CD4-positive, CD25-positive, alpha-beta regulatory T cell (primary cell): ENCODE measurements around the gene LYST. TPM values are rescaled to one million over a fixed set of nuclear protein-coding genes. Genes with fewer than 3 reads are reported as not detected.

Source experiments
- ATAC-seq, 2 donors: fragments of 150-1000 bp; cut with Tn5 transposase; one replicate each; pipeline ENCODE4 v1.10.0; 2021; ENCODE audit warnings: low read depth in 2 of 2, moderate number of reproducible peaks in 2 of 2, moderate library complexity in 1 of 2
- DNase-seq, 3 donors: peaks; one replicate each; pipeline versions ENCODE4 v3.0.0 to v3.0.0-alpha.2; 2012 to 2022; ENCODE audit warnings: mixed read lengths in 1 of 3
- H3K27ac ChIP-seq: one replicate; pipeline ENCODE4 v1.7.0; 2013; ENCODE audit warnings: mild to moderate bottlenecking, low read length; ENCODE audit not compliant: insufficient read depth, poor library complexity, severe bottlenecking
- H3K27me3 ChIP-seq: one replicate; pipeline ENCODE4 v1.7.0; 2013; ENCODE audit warnings: low read length; ENCODE audit not compliant: control insufficient read depth, insufficient read depth
- H3K36me3 ChIP-seq: one replicate; pipeline ENCODE4 v1.7.0; 2013; ENCODE audit warnings: mild to moderate bottlenecking, low read length, moderate library complexity; ENCODE audit not compliant: control insufficient read depth, insufficient read depth
- H3K4me1 ChIP-seq: 2 replicates; pipeline ENCODE4 v1.7.0; 2013; ENCODE audit warnings: mild to moderate bottlenecking, low read length; ENCODE audit not compliant: insufficient read depth, control insufficient read depth, poor library complexity, severe bottlenecking
- H3K4me3 ChIP-seq: one replicate; pipeline ENCODE4 v1.7.0; 2013; ENCODE audit warnings: low read depth, mild to moderate bottlenecking, low read length, moderate library complexity
- H3K9me3 ChIP-seq, 2 experiments: 1 replicate in 1 of 2; 2 replicates in 1 of 2; pipeline ENCODE4 v1.7.0; 2013; ENCODE audit warnings: low read length in 2 of 2, mild to moderate bottlenecking in 1 of 2, moderate library complexity in 1 of 2; ENCODE audit not compliant: control insufficient read depth in 2 of 2
- H3K27ac Mint-ChIP-seq, 3 donors: one replicate each; pipeline ENCODE4 v1.8.0; 2020 to 2022; ENCODE audit warnings: mild to moderate bottlenecking in 3 of 3, mixed read lengths in 3 of 3, moderate library complexity in 2 of 3
- H3K27me3 Mint-ChIP-seq: one replicate; pipeline ENCODE4 v1.8.0; 2022; ENCODE audit warnings: mild to moderate bottlenecking, mixed read lengths
- H3K36me3 Mint-ChIP-seq: one replicate; pipeline ENCODE4 v1.8.0; 2020; ENCODE audit warnings: mixed read lengths
- H3K4me1 Mint-ChIP-seq, 4 donors: one replicate each; pipeline ENCODE4 v1.8.0; 2020 to 2022; ENCODE audit warnings: mixed read lengths in 4 of 4, mild to moderate bottlenecking in 1 of 4
- H3K4me3 Mint-ChIP-seq, 4 donors: one replicate each; pipeline ENCODE4 v1.8.0; 2020 to 2022; ENCODE audit warnings: mild to moderate bottlenecking in 4 of 4, mixed read lengths in 4 of 4, moderate library complexity in 3 of 4
- H3K9me3 Mint-ChIP-seq, 7 donors: one replicate each; pipeline ENCODE4 v1.8.0; 2020 to 2022; ENCODE audit warnings: mixed read lengths in 7 of 7, mild to moderate bottlenecking in 3 of 7, moderate library complexity in 2 of 7
- polyA plus RNA-seq, 4 donors: library from polyadenylated mRNA; unstranded; fragments of 300-500 nt; fragmentation: Illumina TruSeq; gene quantifications; one replicate each; pipeline ENCODE4 v1.2.3, GENCODE V29; 2021
- total RNA-seq: library from RNA; stranded (reverse); gene quantifications from one replicate; pipeline ENCODE4 v1.2.3, GENCODE V29; 2022

LYST gene
- total and polyA plus RNA-seq, 5 donors from 2014 or later = 8.1 to 32.5 (median 9.6) TPM

DNA sequence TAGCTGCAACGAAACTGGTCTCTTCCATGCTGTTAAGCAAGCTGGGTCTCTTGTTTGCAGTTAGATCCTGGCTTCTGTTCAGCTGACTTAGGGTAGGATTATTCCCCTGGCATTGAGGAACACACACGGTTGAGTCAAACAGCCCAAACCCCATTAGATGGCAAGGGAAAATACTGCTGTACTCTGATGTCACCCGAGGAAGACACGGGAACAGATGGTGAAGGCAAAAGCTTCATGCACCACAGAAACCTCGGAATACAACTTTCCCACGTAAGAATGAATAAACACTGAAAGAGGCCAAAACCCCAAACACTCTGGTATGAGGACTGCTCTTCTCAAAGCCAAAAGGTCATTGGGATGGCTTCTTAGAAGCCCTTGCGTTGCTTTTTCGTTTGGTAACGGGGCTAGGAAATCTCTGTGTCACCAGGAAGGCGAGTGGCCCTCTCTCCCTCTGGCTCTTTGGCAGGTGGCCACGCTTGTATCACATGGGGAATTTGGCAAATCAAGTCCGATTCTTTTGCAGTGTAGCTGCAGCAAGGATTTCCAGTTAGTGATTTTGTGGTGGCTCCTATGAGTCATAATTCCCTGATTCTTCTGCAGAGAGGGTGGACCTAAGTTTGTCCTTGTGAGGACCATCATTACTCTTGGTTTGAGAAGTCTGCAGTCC, 16.7 kb upstream of the LYST start:
- no peaks in the 10 kb centered on the region for H3K36me3 ChIP-seq
- no peak overlapping the region for H3K4me3 ChIP-seq
- DNase-seq (no peak), ATAC-seq (no peak)
- H3K9me3 Mint-ChIP-seq = no peaks in the 10 kb centered on the region
- no peaks in the 10 kb centered on the region for H3K27me3 Mint-ChIP-seq
- H3K9me3 ChIP-seq = no peaks in the 10 kb centered on the region
- H3K27ac Mint-ChIP-seq = peak overlapping the region in 1 of 3 donors; percentile 8
- no peak overlapping the region for H3K4me3 Mint-ChIP-seq
- no peak overlapping the region for H3K27ac ChIP-seq
- peaks cover 12 to 24% (median 15%) of the 10 kb centered on the region in 4 donors for H3K4me1 Mint-ChIP-seq
- H3K36me3 Mint-ChIP-seq = no peaks in the 10 kb centered on the region
- H3K4me1 ChIP-seq = peaks cover 7% of the 10 kb centered on the region
- H3K27me3 ChIP-seq = no peaks in the 10 kb centered on the region

DNA sequence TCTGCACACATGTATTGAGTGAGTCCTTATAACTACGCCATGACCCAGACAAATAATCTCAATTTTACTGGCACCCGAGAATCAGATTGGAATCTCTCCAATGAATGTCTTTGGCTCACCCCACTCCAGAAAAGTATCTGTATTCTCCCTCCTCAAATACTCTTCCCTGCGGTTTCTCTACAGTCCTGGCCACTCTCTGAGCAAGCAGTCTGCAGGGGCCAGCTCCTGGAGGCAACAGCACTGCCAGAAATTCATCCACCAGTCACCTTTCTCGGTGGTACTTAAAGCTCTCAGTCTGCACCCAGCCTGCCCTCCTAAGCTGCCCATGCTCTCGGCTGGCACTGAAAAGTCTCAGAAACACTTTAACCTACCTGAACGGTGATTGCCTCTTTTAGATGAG, 16.1 kb upstream of the LYST start:
- no peak for DNase-seq
- H3K9me3 ChIP-seq = no peaks in the 10 kb centered on the region
- no peaks in the 10 kb centered on the region for H3K27me3 ChIP-seq
- H3K27ac Mint-ChIP-seq = peak overlapping the region in 1 of 3 donors; percentile 8
- H3K4me3 Mint-ChIP-seq = no peak overlapping the region
- peaks cover under 1% of the 10 kb centered on the region for H3K4me1 ChIP-seq
- no peaks in the 10 kb centered on the region for H3K36me3 ChIP-seq
- ATAC-seq = no peak
- H3K4me3 ChIP-seq = no peak overlapping the region
- no peaks in the 10 kb centered on the region for H3K9me3 Mint-ChIP-seq
- peaks cover 8 to 24% (median 12%) of the 10 kb centered on the region in 4 donors for H3K4me1 Mint-ChIP-seq
- H3K27ac ChIP-seq = no peak overlapping the region
- no peaks in the 10 kb centered on the region for H3K36me3 Mint-ChIP-seq
- no peaks in the 10 kb centered on the region for H3K27me3 Mint-ChIP-seq

DNA sequence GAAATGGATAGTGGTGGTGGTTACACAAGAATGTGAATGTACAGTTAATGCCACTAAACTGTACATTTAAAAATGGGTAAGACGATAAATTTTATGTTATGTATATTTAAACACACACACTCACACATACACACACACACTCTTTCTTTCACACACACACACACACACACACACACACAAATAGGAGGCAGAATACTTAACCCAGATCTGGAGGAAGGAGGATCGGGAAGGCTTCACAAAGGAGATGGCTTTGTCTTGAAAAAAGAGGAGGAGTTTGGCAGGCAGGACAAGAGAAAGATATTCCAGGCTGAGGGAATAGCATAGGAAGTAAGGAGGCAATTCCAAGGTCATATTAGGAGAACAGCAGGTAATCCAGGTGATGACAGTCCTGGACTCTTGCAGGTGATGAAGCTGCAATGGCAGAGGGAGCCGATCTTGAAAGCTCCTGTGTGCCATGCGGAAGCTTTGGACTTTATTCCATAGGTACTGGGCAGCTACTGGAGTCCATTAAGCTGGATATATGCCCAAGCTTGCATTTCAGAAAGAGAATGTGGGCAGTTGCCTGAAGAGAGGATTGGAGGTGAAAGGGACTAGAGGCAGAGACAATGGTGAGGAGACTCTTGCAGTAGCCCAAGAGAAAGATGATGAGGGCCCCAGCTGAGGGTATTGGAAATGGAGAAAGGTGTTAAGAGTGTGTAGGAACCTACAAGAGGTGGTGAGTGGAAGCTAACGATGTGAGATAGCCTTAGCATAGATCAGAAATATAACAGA, 15.4 kb upstream of the LYST start:
- no peak overlapping the region for H3K4me3 ChIP-seq
- H3K27ac ChIP-seq = no peak overlapping the region
- H3K9me3 ChIP-seq = no peaks in the 10 kb centered on the region
- no peaks in the 10 kb centered on the region for H3K27me3 ChIP-seq
- ATAC-seq (no peak), DNase-seq (no peak)
- Mint-ChIP-seq H3K4me3 (no peak overlapping the region), H3K4me1 (peaks cover 3 to 18% (median 7%) of the 10 kb centered on the region in 4 donors), H3K36me3 (no peaks in the 10 kb centered on the region), H3K27ac (no peak overlapping the region), H3K9me3 (no peaks in the 10 kb centered on the region), H3K27me3 (no peaks in the 10 kb centered on the region)
- no peaks in the 10 kb centered on the region for H3K36me3 ChIP-seq
- H3K4me1 ChIP-seq = no peaks in the 10 kb centered on the region

DNA sequence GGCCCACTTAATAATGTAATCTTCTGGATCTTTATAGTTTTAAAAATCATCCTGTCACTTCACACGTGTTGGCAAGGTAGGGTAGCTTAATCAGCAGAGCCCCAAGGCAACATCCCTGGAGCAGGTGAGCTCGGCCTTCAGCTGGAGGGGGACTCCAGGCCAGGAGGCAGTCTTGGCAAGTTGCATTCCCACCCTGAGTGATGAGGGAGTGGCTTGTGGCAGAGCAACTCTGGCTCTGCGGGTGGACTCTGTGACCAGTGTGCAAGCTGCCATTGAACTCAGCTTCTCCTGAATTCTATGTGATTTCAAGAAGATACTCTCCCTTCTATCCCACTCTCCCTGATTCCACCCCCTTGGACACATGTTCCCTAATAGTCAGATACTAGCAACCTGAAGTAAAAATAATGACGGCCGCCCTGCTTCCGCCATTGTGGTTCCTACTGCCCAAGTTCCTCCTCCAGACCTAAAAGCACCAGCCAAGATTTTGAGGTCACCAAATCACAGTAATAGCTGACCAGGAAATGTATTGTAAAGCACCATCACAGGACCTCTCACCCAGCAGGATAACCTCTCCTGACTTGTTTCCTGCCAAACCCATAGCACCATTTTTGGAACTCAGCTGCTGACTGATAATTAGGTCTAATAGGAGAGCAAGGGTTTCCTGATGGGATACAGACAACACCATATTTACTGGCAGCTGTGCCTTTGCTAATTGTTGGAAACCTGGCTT, 11.5 kb upstream of the LYST start:
- no peaks in the 10 kb centered on the region for H3K36me3 Mint-ChIP-seq
- H3K36me3 ChIP-seq = no peaks in the 10 kb centered on the region
- peaks cover 32% of the 10 kb centered on the region for H3K4me1 ChIP-seq
- no peaks in the 10 kb centered on the region for H3K9me3 ChIP-seq
- H3K4me3 Mint-ChIP-seq = peak overlapping the region in 2 of 4 donors; percentile 14 to 22
- H3K4me1 Mint-ChIP-seq = peaks cover 18 to 42% (median 27%) of the 10 kb centered on the region in 4 donors
- peak overlapping the region in 1 of 3 donors; percentile 27 for H3K27ac Mint-ChIP-seq
- H3K4me3 ChIP-seq = no peak overlapping the region
- DNase-seq (no peak), ATAC-seq (no peak)
- no peaks in the 10 kb centered on the region for H3K27me3 ChIP-seq
- no peaks in the 10 kb centered on the region for H3K27me3 Mint-ChIP-seq
- H3K27ac ChIP-seq = no peak overlapping the region
- no peaks in the 10 kb centered on the region for H3K9me3 Mint-ChIP-seq

DNA sequence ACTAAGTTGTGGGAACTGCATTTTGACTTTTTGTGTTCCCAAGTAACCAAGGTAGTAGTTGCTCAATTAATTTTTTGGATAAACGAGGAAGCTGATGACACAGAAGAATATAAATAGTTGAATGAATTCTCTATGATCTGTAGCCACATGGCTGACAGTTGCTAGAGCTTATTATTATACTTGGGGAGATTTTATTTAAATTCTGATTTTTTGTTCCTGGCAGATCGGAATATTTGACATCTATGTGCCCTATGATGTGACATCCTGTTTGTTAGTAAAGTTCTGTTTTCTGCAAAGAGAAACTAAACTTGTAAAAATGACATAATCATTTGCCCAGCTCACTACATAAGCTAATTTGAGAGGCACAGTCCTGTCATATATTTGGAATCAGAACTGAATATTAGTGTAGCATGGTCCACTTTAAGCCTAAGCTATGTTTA, 9.7 kb upstream of the LYST start:
- ATAC-seq (peak; percentile 70 to 81), DNase-seq (peak in 2 of 3 donors; percentile 49 to 58)
- Mint-ChIP-seq H3K9me3 (no peaks in the 10 kb centered on the region), H3K4me3 (peak overlapping the region; percentile 7 to 83 (median 50)), H3K27me3 (no peaks in the 10 kb centered on the region), H3K4me1 (peaks cover 23 to 54% (median 34%) of the 10 kb centered on the region in 4 donors), H3K36me3 (no peaks in the 10 kb centered on the region), H3K27ac (peak overlapping the region; percentile 90 to 94 (median 92))
- Histone ChIP-seq H3K4me3 (peak overlapping the region; percentile 70), H3K9me3 (no peaks in the 10 kb centered on the region), H3K27me3 (no peaks in the 10 kb centered on the region), H3K36me3 (no peaks in the 10 kb centered on the region), H3K4me1 (peaks cover 36% of the 10 kb centered on the region), H3K27ac (peak overlapping the region; percentile 64)

DNA sequence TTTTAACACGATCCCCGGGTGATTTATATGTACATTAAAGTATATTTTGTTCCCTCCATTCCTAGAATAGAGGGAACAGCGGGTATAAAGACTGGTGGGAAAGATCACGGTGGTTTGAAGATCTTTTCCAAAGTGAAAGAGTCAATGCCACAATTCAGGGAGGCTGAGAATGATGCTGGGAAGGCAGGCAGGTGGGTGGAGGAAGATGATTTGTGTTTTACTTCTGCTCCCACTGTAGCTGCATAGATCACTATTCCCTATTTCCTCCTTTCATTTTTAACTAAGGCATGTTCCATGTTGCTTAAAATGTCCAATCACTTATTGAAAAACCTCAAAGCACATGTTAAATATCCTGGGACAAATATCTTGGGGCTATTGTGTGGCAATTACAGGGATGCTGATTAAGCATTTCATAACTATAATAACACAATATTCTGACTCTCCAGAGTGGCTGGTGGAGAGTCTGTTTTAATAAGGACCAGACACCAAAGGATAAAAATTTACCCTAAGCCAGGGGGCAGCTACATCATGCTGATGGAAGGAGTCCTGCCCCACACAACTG, 8.4 kb upstream of the LYST start:
- H3K27me3 ChIP-seq = no peaks in the 10 kb centered on the region
- no peaks in the 10 kb centered on the region for H3K9me3 ChIP-seq
- no peaks in the 10 kb centered on the region for H3K9me3 Mint-ChIP-seq
- DNase-seq (no peak), ATAC-seq (no peak)
- peaks cover 23 to 58% (median 33%) of the 10 kb centered on the region in 4 donors for H3K4me1 Mint-ChIP-seq
- no peak overlapping the region for H3K27ac ChIP-seq
- peaks cover 36% of the 10 kb centered on the region for H3K4me1 ChIP-seq
- H3K4me3 Mint-ChIP-seq = peak overlapping the region in 1 of 4 donors; percentile 57
- no peaks in the 10 kb centered on the region for H3K36me3 ChIP-seq
- H3K27ac Mint-ChIP-seq = peak overlapping the region in 2 of 3 donors; percentile 67 to 90
- H3K4me3 ChIP-seq = no peak overlapping the region
- no peaks in the 10 kb centered on the region for H3K27me3 Mint-ChIP-seq
- H3K36me3 Mint-ChIP-seq = no peaks in the 10 kb centered on the region

DNA sequence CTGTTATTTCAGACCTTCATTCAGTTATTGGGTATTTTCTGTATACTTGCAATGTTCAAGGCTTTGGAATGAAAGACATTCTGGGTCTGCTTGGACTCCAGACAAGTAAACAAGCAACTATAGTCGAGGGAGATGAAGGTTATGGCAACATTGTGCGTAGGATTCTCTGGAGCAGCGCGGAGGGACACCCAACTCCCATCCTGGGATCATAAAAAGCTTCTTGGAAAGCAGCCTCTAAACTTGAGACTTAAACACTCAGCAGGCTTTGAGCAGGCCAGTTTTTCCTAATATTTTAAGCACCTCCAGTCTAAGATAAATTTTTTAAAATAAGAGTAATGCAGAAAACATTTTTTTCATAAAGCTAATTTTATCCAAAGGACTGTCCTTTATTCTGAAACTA, 7.6 kb upstream of the LYST start:
- Histone ChIP-seq H3K27ac (no peak overlapping the region), H3K36me3 (no peaks in the 10 kb centered on the region), H3K4me3 (peak overlapping the region; percentile 46), H3K9me3 (no peaks in the 10 kb centered on the region), H3K27me3 (no peaks in the 10 kb centered on the region), H3K4me1 (peaks cover 36% of the 10 kb centered on the region)
- DNase-seq = no peak
- H3K27ac Mint-ChIP-seq = peak overlapping the region in 2 of 3 donors; percentile 33 to 70
- H3K4me1 Mint-ChIP-seq = peaks cover 23 to 62% (median 37%) of the 10 kb centered on the region in 4 donors
- H3K36me3 Mint-ChIP-seq = no peaks in the 10 kb centered on the region
- no peaks in the 10 kb centered on the region for H3K27me3 Mint-ChIP-seq
- no peaks in the 10 kb centered on the region for H3K9me3 Mint-ChIP-seq
- no peak for ATAC-seq
- H3K4me3 Mint-ChIP-seq = peak overlapping the region in 2 of 4 donors; percentile 22 to 24
